Neural progenitor cell (in vitro differentiated cells): ENCODE data around the gene ADK. TPM values are rescaled to one million over a fixed set of nuclear protein-coding genes. Genes with fewer than 3 reads are reported as not detected.

Experiments
- DNase-seq: peaks from one replicate; pipeline ENCODE4 v3.0.0-alpha.2; 2016; ENCODE audit warnings: low spot score
- H2AFZ ChIP-seq: fragments of 200-600 bp; sonication (generic); replicated peaks from 2 replicates; pipeline ENCODE4 v1.6.1; 2016; ENCODE audit warnings: antibody characterized with exemption
- H3F3A ChIP-seq: fragments of 200-600 bp; sonication (generic); 2 replicates; pipeline ENCODE4 v1.6.1; 2016; ENCODE audit warnings: antibody characterized with exemption, low read depth
- H3K27ac ChIP-seq: fragments of 200-600 bp; sonication (generic); 2 replicates; pipeline ENCODE4 v1.5.1; 2016; ENCODE audit warnings: mild to moderate bottlenecking
- H3K27me3 ChIP-seq: fragments of 200-600 bp; sonication (generic); 2 replicates; pipeline ENCODE4 v1.6.1; 2016; ENCODE audit warnings: mild to moderate bottlenecking, moderate library complexity
- H3K36me3 ChIP-seq: fragments of 200-600 bp; sonication (generic); 2 replicates; pipeline ENCODE4 v1.5.1; 2016
- H3K4me1 ChIP-seq: fragments of 200-600 bp; sonication (generic); 2 replicates; pipeline ENCODE4 v1.6.1; 2016; ENCODE audit warnings: mixed run types
- H3K4me2 ChIP-seq: fragments of 200-600 bp; sonication (generic); 2 replicates; pipeline ENCODE4 v1.6.1; 2016
- H3K4me3 ChIP-seq: fragments of 200-600 bp; sonication (generic); 2 replicates; pipeline ENCODE4 v1.5.1; 2016
- H3K79me2 ChIP-seq: fragments of 200-600 bp; sonication (generic); 2 replicates; pipeline ENCODE4 v1.6.1; 2016; ENCODE audit warnings: low read depth
- H3K9ac ChIP-seq: fragments of 200-600 bp; sonication (generic); 2 replicates; pipeline ENCODE4 v1.6.1; 2016
- H3K9me3 ChIP-seq: fragments of 200-600 bp; sonication (generic); 2 replicates; pipeline ENCODE4 v1.5.1; 2016; ENCODE audit warnings: low read depth
- H4K20me1 ChIP-seq: fragments of 200-600 bp; sonication (generic); 2 replicates; pipeline ENCODE4 v1.6.1; 2016; ENCODE audit warnings: low read depth
- H3K27ac Mint-ChIP-seq: 3 replicates; pipeline ENCODE4 v1.8.0; 2021; ENCODE audit warnings: mixed read lengths
- H3K27me3 Mint-ChIP-seq: 2 replicates; pipeline ENCODE4 v1.8.0; 2022; ENCODE audit warnings: low read depth, mild to moderate bottlenecking, inconsistent platforms, moderate library complexity, mixed read lengths; ENCODE audit not compliant: insufficient read depth
- H3K36me3 Mint-ChIP-seq: 3 replicates; pipeline ENCODE4 v1.8.0; 2021; ENCODE audit warnings: mixed read lengths
- H3K4me1 Mint-ChIP-seq: 3 replicates; pipeline ENCODE4 v1.8.0; 2021; ENCODE audit warnings: mixed read lengths
- H3K4me3 Mint-ChIP-seq: 3 replicates; pipeline ENCODE4 v1.8.0; 2021; ENCODE audit warnings: mild to moderate bottlenecking, moderate library complexity, mixed read lengths
- H3K9me3 Mint-ChIP-seq: 3 replicates; pipeline ENCODE4 v1.8.0; 2020; ENCODE audit warnings: mixed read lengths
- CTCF ChIP-seq: fragments of 200-600 bp; sonication (generic); IDR thresholded peaks from 2 replicates; pipeline ENCODE4 v1.5.1; 2017; ENCODE audit warnings: antibody characterized with exemption, mild to moderate bottlenecking
- EZH2 ChIP-seq: fragments of 200-600 bp; sonication (generic); IDR thresholded peaks from 2 replicates; pipeline ENCODE4 v1.6.1; 2017; ENCODE audit warnings: antibody characterized with exemption, mild to moderate bottlenecking, moderate library complexity
- EZH2phosphoT487 ChIP-seq: fragments of 200-600 bp; sonication (generic); IDR thresholded peaks from 2 replicates; pipeline ENCODE4 v1.6.1; 2017; ENCODE audit warnings: antibody characterized with exemption
- total RNA-seq: library from RNA; depleted of rRNA; stranded (reverse); fragments of >200 nt; gene quantifications from 2 replicates; pipeline ENCODE4 v1.2.3, GENCODE V29; 2015; ENCODE audit warnings: low replicate concordance

Gene ADK
- total RNA-seq, 1 donor from 2014 or later, result 50.9 TPM

- Histone ChIP-seq H3F3A (no peaks in the 10 kb centered on the region), H4K20me1 (no peaks in the 10 kb centered on the region), H3K79me2 (no peaks in the 10 kb centered on the region), H3K27ac (no peak overlapping the region), H3K27me3 (no peaks in the 10 kb centered on the region), H3K4me1 (no peaks in the 10 kb centered on the region), H3K4me2 (no peak overlapping the region), H2AFZ (no peak overlapping the region), H3K9ac (no peak overlapping the region), H3K36me3 (no peaks in the 10 kb centered on the region), H3K9me3 (no peaks in the 10 kb centered on the region), H3K4me3 (no peak overlapping the region)
- no peak overlapping the region for H3K27ac Mint-ChIP-seq
- no peak overlapping the region for H3K4me3 Mint-ChIP-seq
- no peak for DNase-seq
- TF ChIP-seq EZH2, result no peak
- TF ChIP-seq CTCF, result no peak
- no peak for TF ChIP-seq EZH2phosphoT487
- no peaks in the 10 kb centered on the region for H3K27me3 Mint-ChIP-seq
- peaks cover 3% of the 10 kb centered on the region for H3K9me3 Mint-ChIP-seq
- H3K36me3 Mint-ChIP-seq, result peaks cover 8% of the 10 kb centered on the region
- H3K4me1 Mint-ChIP-seq, result no peaks in the 10 kb centered on the region
These were observed 95.5 kb downstream of the ADK start for GRCh38 chr10:74246495-74246894.

GRCh38 chr10:74249865-74250264 is 98.8 kb downstream of the ADK start:
- H3K9ac ChIP-seq, result no peak overlapping the region
- Mint-ChIP-seq H3K4me1 (peaks cover 4% of the 10 kb centered on the region), H3K36me3 (no peaks in the 10 kb centered on the region), H3K27ac (no peak overlapping the region), H3K27me3 (peaks cover 2% of the 10 kb centered on the region), H3K4me3 (no peak overlapping the region), H3K9me3 (no peaks in the 10 kb centered on the region)
- H3K27ac ChIP-seq, result no peak overlapping the region
- peaks cover 7% of the 10 kb centered on the region for H3K4me1 ChIP-seq
- H3K36me3 ChIP-seq, result no peaks in the 10 kb centered on the region
- no peaks in the 10 kb centered on the region for H3K9me3 ChIP-seq
- H3F3A ChIP-seq, result no peaks in the 10 kb centered on the region
- no peak overlapping the region for H2AFZ ChIP-seq
- TF ChIP-seq CTCF (no peak), EZH2phosphoT487 (no peak), EZH2 (no peak)
- no peaks in the 10 kb centered on the region for H4K20me1 ChIP-seq
- H3K27me3 ChIP-seq, result no peaks in the 10 kb centered on the region
- no peak overlapping the region for H3K4me2 ChIP-seq
- H3K4me3 ChIP-seq, result no peak overlapping the region
- DNase-seq, result no peak
- H3K79me2 ChIP-seq, result no peaks in the 10 kb centered on the region

- Histone ChIP-seq H3K4me2 (peak overlapping the region; percentile 3), H3K36me3 (no peaks in the 10 kb centered on the region), H3K9ac (no peak overlapping the region), H3K27me3 (no peaks in the 10 kb centered on the region), H3K4me3 (no peak overlapping the region), H3K9me3 (no peaks in the 10 kb centered on the region), H3K4me1 (peaks cover 23% of the 10 kb centered on the region), H3F3A (no peaks in the 10 kb centered on the region), H4K20me1 (no peaks in the 10 kb centered on the region), H3K79me2 (no peaks in the 10 kb centered on the region), H3K27ac (no peak overlapping the region), H2AFZ (no peak overlapping the region)
- H3K27me3 Mint-ChIP-seq, result peaks cover 2% of the 10 kb centered on the region
- TF ChIP-seq CTCF (no peak), EZH2 (no peak), EZH2phosphoT487 (no peak)
- no peak overlapping the region for H3K4me3 Mint-ChIP-seq
- no peaks in the 10 kb centered on the region for H3K9me3 Mint-ChIP-seq
- H3K36me3 Mint-ChIP-seq, result no peaks in the 10 kb centered on the region
- H3K4me1 Mint-ChIP-seq, result peaks cover 22% of the 10 kb centered on the region
- H3K27ac Mint-ChIP-seq, result peak overlapping the region; percentile 4
- no peak for DNase-seq
These were observed 104.2 kb downstream of the ADK start for GRCh38 chr10:74255214-74255613.
